Stimulated activated CD4-positive, alpha-beta T cell treated with anti-CD3 and anti-CD28 coated beads, Interleukin-15, amount 100 ng/mL, for 1 hour (primary cell): ENCODE measurements around the gene TRIM2.

ENCODE experiments used
- DNase-seq, 2 donors: peaks; one replicate each; pipeline ENCODE4 v3.0.0-alpha.2; 2020; ENCODE audit warnings: low read depth in 1 of 2, low spot score in 1 of 2

Gene TRIM2

DNA sequence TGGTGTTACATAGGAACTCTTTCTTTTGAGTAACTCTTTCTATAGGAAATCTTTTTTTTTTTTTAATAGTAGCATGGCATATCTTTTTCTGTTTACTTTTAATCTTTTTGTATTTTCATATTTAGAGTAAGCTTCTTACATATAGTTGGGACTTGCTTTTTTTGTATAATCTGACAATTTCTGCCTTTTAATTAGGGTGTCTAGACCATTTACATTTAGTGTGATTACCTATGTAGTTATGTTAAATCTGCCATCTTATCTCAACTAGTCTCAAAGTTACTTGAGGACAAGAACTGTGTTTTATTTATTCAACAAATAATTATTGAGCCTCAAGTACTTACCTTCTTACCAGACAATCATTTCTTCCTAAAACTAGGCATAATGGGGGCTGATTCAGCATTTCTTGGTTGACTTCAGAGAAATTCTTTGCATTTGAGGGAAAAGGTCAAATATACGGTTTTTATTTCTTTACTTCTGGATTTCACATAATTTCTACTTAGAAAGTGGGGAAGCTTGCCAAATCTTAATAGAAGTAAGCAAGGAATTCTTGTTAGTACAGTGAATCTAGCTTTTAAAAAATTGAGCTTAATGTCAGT, 168.8 kb downstream of the TRIM2 start:
- no peak for DNase-seq

DNA sequence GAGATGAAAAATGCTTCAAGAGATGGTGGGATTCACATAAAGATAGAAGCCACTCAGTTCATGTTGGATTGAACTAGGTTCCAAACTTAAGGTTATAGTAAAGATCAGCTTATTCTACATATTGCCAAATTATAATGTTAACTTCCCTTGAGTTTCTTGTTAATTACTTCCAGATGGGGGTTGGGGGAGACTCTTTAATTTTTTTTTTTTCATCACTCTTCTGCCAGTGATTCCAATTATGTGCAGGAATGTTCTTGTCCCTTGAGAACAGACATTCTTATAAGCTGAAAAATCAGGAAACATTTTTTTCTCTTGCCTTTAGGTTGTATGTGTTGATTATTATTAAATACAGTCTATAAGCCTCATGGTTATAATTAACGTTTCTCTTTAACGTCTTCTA, 170.2 kb downstream of the TRIM2 start:
- DNase-seq = no peak

DNA sequence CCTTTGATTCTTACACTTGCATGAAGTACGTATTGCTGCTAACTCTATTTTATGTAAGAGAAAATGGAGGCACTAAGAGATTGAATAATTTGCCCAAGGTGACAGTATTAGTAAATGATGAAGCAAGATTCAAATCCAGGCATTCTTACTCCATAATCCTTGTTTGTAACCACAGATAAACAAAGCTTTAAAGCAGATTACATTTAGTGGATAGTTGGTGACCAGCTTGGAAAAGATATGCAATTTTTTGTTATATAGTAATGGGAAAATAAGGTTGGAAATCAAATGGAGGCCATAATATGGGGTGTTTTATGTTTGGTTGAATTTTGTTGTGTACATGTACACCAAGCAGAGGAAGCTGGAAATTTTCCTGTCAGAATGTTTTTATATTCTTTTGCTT, 171.1 kb downstream of the TRIM2 start:
- DNase-seq = no peak

DNA sequence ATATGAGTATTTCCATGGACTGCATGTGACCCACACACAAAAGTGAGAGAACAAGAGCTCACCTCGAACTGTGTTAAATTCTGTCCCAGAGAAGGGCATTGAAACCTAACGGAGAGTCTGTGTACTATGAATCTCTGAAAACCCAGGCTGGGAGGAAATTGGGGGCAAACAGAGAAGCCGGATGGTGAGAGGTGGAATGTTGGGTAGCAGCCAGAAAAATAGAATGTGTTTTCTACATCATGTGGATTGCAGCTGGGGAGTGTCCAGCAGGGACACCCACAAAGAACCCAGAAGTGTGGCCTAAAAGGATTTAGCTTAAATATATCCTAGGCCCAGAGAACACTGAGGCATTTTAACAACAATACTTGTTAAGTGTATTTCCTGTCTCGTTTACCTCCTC, 178.9 kb downstream of the TRIM2 start:
- DNase-seq = no peak

DNA sequence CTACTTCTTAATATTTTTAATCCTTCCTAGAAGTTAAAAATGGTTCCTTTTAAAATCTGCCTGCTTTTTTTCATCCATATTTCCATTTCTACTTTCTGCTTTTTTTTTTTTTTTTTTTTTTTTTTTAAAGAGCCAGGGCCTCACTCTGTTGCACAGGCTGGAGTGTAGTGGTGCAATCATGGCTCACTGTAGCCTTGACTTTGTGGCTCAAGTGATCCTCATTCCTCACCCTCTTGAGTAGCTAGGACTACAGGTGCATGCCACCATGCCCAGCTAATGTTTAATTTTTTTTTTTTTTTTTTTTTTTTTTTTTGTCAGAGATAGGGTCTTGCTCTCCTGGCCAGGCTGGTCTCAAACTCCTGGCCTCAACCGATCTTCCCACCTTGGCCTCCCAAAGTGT, 179.9 kb downstream of the TRIM2 start:
- no peak for DNase-seq

DNA sequence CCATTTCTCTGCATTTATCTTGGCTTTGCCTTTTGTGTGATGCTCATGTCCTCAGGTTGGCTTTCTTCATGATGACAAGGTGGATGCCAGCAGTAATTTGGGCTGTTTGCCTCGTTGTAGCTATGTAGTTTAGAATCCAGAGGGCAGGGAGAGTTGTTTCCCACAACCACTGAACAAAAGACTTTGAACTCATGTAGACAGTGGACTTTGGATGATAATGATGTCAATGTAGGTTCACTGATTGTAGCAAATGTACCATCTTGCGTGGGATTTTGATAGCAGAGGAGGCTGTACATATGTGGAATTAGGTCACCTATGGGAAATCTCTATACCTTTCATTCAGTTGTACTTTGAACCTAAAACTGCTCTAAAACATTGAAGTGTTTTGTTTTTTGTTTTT, 181.5 kb downstream of the TRIM2 start:
- no peak for DNase-seq

DNA sequence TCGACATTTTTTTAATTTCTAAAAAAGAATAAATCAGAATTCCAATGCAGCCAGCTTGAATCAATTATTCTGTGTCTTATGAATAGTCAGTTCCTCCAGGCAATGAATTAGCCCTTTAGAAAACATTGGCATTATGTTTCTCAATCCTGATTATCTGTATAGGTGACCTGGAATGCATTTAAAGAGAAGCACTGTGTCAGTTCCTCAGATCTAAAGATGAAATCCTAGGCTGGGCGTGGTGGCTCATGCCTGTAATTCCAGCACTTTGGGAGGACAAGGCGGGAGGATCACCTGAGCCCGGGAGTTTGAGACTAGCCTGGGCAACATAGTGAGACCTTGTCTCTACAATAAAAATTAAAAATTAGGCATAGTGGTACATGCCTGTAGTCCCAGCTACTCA, 183.7 kb downstream of the TRIM2 start:
- no peak for DNase-seq
